OCI-LY1 (cell line): Measurements from ENCODE around the gene NUCB1.

Source experiments
- H2AFZ ChIP-seq: fragments of 200-600 bp; sonication (generic), shearing (Covaris generic); 2 replicates; pipeline ENCODE4 v1.6.0; 2014; ENCODE audit warnings: antibody characterized with exemption, mild to moderate bottlenecking, low read length
- H3F3A ChIP-seq: fragments of 200-600 bp; sonication (generic), shearing (Covaris generic); 2 replicates; pipeline ENCODE4 v1.6.0; 2014; ENCODE audit warnings: mild to moderate bottlenecking, antibody characterized with exemption, low read length, moderate library complexity; ENCODE audit not compliant: insufficient read depth
- H3K27ac ChIP-seq: fragments of 200-600 bp; sonication (generic); 2 replicates; pipeline ENCODE4 v1.5.1; 2014; ENCODE audit warnings: low read length, mixed run types, mild to moderate bottlenecking, low read depth; ENCODE audit not compliant: poor library complexity, severe bottlenecking
- H3K27me3 ChIP-seq: fragments of 200-600 bp; sonication (generic); 2 replicates; pipeline ENCODE4 v1.6.0; 2014; ENCODE audit warnings: antibody characterized with exemption, mild to moderate bottlenecking, low read length, moderate library complexity; ENCODE audit not compliant: insufficient read depth
- H3K36me3 ChIP-seq: fragments of 200-600 bp; sonication (generic); 2 replicates; pipeline ENCODE4 v1.6.1; 2014; ENCODE audit warnings: mild to moderate bottlenecking, antibody characterized with exemption, low read length, moderate library complexity, mixed read lengths; ENCODE audit not compliant: insufficient read depth
- H3K4me1 ChIP-seq: fragments of 200-600 bp; sonication (generic); 2 replicates; pipeline ENCODE4 v1.5.1; 2014; ENCODE audit warnings: mild to moderate bottlenecking, low read length, moderate library complexity; ENCODE audit not compliant: insufficient read depth, severe bottlenecking
- H3K4me2 ChIP-seq: fragments of 200-600 bp; sonication (generic), shearing (Covaris generic); 2 replicates; pipeline ENCODE4 v1.6.1; 2014; ENCODE audit warnings: low read length
- H3K4me3 ChIP-seq: fragments of 200-600 bp; sonication (generic); 2 replicates; pipeline ENCODE4 v1.5.1; 2014; ENCODE audit warnings: low read length, low read depth, mild to moderate bottlenecking, mixed read lengths; ENCODE audit not compliant: poor library complexity, severe bottlenecking
- H3K79me2 ChIP-seq: fragments of 200-600 bp; shearing (Covaris generic); 2 replicates; pipeline ENCODE4 v1.6.1; 2016; ENCODE audit warnings: mixed run types, low read length, mixed read lengths; ENCODE audit not compliant: insufficient read depth
- H3K9ac ChIP-seq: fragments of 200-600 bp; sonication (generic), shearing (Covaris generic); 2 replicates; pipeline ENCODE4 v1.6.1; 2014; ENCODE audit warnings: mild to moderate bottlenecking, low read length, mixed read lengths
- H3K9me2 ChIP-seq: fragments of 200-600 bp; sonication (generic), shearing (Covaris generic); 2 replicates; pipeline ENCODE4 v1.6.1; 2014; ENCODE audit warnings: low read depth, mild to moderate bottlenecking, low read length, mixed read lengths
- H3K9me3 ChIP-seq: fragments of 200-600 bp; shearing (Covaris generic); 2 replicates; pipeline ENCODE4 v1.6.1; 2014; ENCODE audit warnings: low read length, mixed read lengths
- H4K20me1 ChIP-seq: fragments of 200-600 bp; sonication (generic), shearing (Covaris generic); 2 replicates; pipeline ENCODE4 v1.6.0; 2016; ENCODE audit warnings: mild to moderate bottlenecking, low read length; ENCODE audit not compliant: insufficient read depth
- EZH2 ChIP-seq: fragments of 200-600 bp; sonication (generic), shearing (Covaris generic); IDR thresholded peaks from 2 replicates; pipeline ENCODE4 v1.8.0; 2017; ENCODE audit warnings: borderline replicate concordance, mixed run types, mild to moderate bottlenecking, antibody characterized with exemption, low read length, moderate library complexity, mixed read lengths
- TF ChIP-seq, protein P1 (sequence below): fragments of 200-600 bp; sonication (generic), shearing (Covaris generic); IDR thresholded peaks from 2 replicates; pipeline ENCODE4 v1.5.1; 2017; ENCODE audit warnings: mild to moderate bottlenecking, antibody characterized with exemption, low read length, moderate library complexity, mixed read lengths

The NUCB1 gene

DNA sequence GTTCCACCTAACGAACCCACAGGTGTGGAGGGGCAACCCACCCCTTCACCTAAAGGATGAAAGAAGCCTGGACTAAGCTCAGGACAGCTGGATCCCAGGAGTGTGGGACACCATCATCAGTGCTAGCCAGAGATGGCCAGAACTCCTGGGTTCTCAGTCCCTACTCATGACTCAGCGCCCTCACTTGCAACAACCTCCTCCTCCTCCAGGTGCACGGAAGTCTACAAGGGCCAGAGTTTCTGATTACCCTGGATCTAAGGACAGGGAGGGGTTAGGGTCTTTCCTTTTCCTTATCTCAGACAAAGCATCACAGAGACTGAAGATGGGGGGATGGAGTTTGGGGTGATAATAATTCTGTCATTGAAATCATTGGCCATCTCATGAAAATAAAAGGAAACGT lies 9.6 kb upstream of the NUCB1 start:
- Histone ChIP-seq H3K9me3 (no peaks in the 10 kb centered on the region), H3F3A (no peaks in the 10 kb centered on the region), H3K36me3 (no peaks in the 10 kb centered on the region), H3K4me1 (peaks cover 8% of the 10 kb centered on the region), H3K79me2 (no peaks in the 10 kb centered on the region), H3K4me2 (no peak overlapping the region), H2AFZ (no peak overlapping the region), H3K27me3 (0 out of 2 replicates have a peak, but pooled peaks cover 3% of the 10 kb centered on the region), H3K9ac (no peak overlapping the region), H3K4me3 (no peak overlapping the region), H3K9me2 (no peaks in the 10 kb centered on the region), H3K27ac (no peak overlapping the region), H4K20me1 (no peaks in the 10 kb centered on the region)
- no peak for TF ChIP-seq EZH2
- TF ChIP-seq, protein P1, sequence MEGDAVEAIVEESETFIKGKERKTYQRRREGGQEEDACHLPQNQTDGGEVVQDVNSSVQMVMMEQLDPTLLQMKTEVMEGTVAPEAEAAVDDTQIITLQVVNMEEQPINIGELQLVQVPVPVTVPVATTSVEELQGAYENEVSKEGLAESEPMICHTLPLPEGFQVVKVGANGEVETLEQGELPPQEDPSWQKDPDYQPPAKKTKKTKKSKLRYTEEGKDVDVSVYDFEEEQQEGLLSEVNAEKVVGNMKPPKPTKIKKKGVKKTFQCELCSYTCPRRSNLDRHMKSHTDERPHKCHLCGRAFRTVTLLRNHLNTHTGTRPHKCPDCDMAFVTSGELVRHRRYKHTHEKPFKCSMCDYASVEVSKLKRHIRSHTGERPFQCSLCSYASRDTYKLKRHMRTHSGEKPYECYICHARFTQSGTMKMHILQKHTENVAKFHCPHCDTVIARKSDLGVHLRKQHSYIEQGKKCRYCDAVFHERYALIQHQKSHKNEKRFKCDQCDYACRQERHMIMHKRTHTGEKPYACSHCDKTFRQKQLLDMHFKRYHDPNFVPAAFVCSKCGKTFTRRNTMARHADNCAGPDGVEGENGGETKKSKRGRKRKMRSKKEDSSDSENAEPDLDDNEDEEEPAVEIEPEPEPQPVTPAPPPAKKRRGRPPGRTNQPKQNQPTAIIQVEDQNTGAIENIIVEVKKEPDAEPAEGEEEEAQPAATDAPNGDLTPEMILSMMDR, result no peak

DNA sequence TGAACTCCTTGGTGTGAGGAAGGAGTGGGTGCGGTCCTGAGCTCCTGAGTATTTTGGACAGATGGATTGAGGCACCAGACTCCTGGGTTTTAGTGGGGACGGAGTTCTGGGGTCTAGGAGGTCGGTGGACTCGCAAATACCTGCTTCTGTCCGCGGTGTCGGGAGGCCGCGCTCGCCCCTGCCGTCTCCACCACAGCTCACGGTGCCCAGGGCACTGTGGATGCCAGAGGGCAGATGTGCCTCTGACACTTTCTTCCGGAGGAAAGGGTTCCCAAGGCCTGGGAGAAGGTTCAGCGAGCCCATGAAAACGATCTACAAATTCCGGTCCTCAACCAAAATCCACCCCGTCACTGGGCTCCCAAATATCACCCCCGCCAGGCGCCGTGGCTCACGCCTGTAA lies 4.9 kb upstream of the NUCB1 start:
- Histone ChIP-seq H3K36me3 (no peaks in the 10 kb centered on the region), H2AFZ (no peak overlapping the region), H3K9me2 (no peaks in the 10 kb centered on the region), H3K27ac (no peak overlapping the region), H3F3A (no peaks in the 10 kb centered on the region), H3K4me1 (no peaks in the 10 kb centered on the region), H3K4me3 (no peak overlapping the region), H3K79me2 (no peaks in the 10 kb centered on the region), H3K9me3 (no peaks in the 10 kb centered on the region), H3K4me2 (no peak overlapping the region), H3K27me3 (0 out of 2 replicates have a peak, but pooled peaks cover 3% of the 10 kb centered on the region), H4K20me1 (no peaks in the 10 kb centered on the region), H3K9ac (no peak overlapping the region)
- no peak for TF ChIP-seq EZH2
- TF ChIP-seq, protein P1, result no peak

DNA sequence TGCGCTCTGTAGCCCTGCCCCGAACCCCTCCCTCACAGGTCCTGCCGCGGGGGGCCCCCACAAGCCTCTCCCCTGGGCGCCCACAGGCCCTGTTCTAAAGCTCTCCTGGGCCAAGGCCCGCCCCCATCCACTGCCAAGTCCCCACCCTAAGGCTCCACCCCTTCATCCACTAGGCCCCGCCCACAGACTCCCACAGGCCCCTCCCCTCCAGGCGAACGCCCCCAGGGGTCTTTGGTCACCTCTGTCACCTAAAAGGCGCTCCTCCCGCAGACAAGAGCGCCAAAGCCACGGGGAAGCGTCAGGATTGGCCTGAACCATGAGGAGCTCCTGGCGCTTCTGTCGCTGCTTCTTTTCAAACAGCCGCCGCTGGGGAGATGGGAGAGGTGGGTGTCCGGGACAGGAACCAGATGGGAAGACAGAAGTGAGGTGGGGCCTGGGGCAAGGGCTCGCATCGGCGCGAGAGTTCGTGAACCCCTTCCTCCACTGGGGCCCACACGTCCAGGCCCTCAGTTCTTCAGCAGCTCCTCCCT lies 3.9 kb upstream of the NUCB1 start:
- H3K27me3 ChIP-seq, result no peaks in the 10 kb centered on the region
- TF ChIP-seq, protein P1, result no peak
- TF ChIP-seq EZH2, result no peak
- H3F3A ChIP-seq, result no peaks in the 10 kb centered on the region
- no peak overlapping the region for H3K9ac ChIP-seq
- H3K4me1 ChIP-seq, result peaks cover 5% of the 10 kb centered on the region
- H3K4me3 ChIP-seq, result no peak overlapping the region
- no peak overlapping the region for H3K4me2 ChIP-seq
- H3K27ac ChIP-seq, result no peak overlapping the region
- no peaks in the 10 kb centered on the region for H3K9me3 ChIP-seq
- H3K79me2 ChIP-seq, result no peaks in the 10 kb centered on the region
- no peak overlapping the region for H2AFZ ChIP-seq
- H3K36me3 ChIP-seq, result no peaks in the 10 kb centered on the region
- no peaks in the 10 kb centered on the region for H3K9me2 ChIP-seq
- no peaks in the 10 kb centered on the region for H4K20me1 ChIP-seq
